ENCODE measurements around the gene TNC.

TNC gene

GRCh38 chr9:115086461-115086860, 31.5 kb downstream of the TNC start:
- TF ChIP-seq CTCF (IDR thresholded peaks at IDR 0.05; ENCODE audit: control insufficient read depth, insufficient read depth, low read depth, low read length, missing control alignments) = no peak
- DNase-seq (ENCODE audit: low read depth) = no peak

GRCh38 chr9:115085773-115086377, 32.1 kb downstream of the TNC start:
- no peak overlapping the region for H3K4me3 ChIP-seq (ENCODE audit: control insufficient read depth, low read depth, low read length)
- no peak for TF ChIP-seq CTCF (IDR thresholded peaks at IDR 0.05; ENCODE audit: control insufficient read depth, insufficient read depth, low read depth, low read length, missing control alignments)
- DNase-seq (ENCODE audit: low read depth) = no peak

More at GRCh38 chr9:115086461-115086860, 31.5 kb downstream of the TNC start:
- no peak overlapping the region for H3K4me3 ChIP-seq (ENCODE audit: control insufficient read depth, low read depth, low read length)

- no peak overlapping the region for H3K4me3 ChIP-seq (ENCODE audit: control insufficient read depth, low read depth, low read length)
- no peak for TF ChIP-seq CTCF (IDR thresholded peaks at IDR 0.05; ENCODE audit: control insufficient read depth, insufficient read depth, low read depth, low read length, missing control alignments)
- DNase-seq (ENCODE audit: low read depth) = no peak
Observed at GRCh38 chr9:115084709-115085108, 33.2 kb downstream of the TNC start.

- TF ChIP-seq CTCF (IDR thresholded peaks at IDR 0.05; ENCODE audit: control insufficient read depth, insufficient read depth, low read depth, low read length, missing control alignments) = no peak
- no peak for DNase-seq (ENCODE audit: low read depth)
- H3K4me3 ChIP-seq (ENCODE audit: control insufficient read depth, low read depth, low read length) = no peak overlapping the region
Observed at GRCh38 chr9:115084157-115084556, 33.8 kb downstream of the TNC start.

GRCh38 chr9:115080242-115080641, 37.7 kb downstream of the TNC start:
- no peak for TF ChIP-seq CTCF (IDR thresholded peaks at IDR 0.05; ENCODE audit: control insufficient read depth, insufficient read depth, low read depth, low read length, missing control alignments)
- no peak for DNase-seq (ENCODE audit: low read depth)
- no peak overlapping the region for H3K4me3 ChIP-seq (ENCODE audit: control insufficient read depth, low read depth, low read length)

- no peak for TF ChIP-seq CTCF (IDR thresholded peaks at IDR 0.05; ENCODE audit: control insufficient read depth, insufficient read depth, low read depth, low read length, missing control alignments)
- no peak for DNase-seq (ENCODE audit: low read depth)
- H3K4me3 ChIP-seq (ENCODE audit: control insufficient read depth, low read depth, low read length) = no peak overlapping the region
Observed at GRCh38 chr9:115079156-115079555, 38.8 kb downstream of the TNC start.

GRCh38 chr9:115073456-115073855, 44.5 kb downstream of the TNC start:
- H3K4me3 ChIP-seq (ENCODE audit: control insufficient read depth, low read depth, low read length) = no peak overlapping the region
- no peak for DNase-seq (ENCODE audit: low read depth)
- TF ChIP-seq CTCF (IDR thresholded peaks at IDR 0.05; ENCODE audit: control insufficient read depth, insufficient read depth, low read depth, low read length, missing control alignments) = no peak
